GM08714 (cell line): ENCODE measurements around the gene IL11.

ENCODE experiments used
- H3K4me3 ChIP-seq: fragments of 200-500 bp; sonication (Bioruptor generic); 2 replicates; pipeline ENCODE4 v1.5.1; 2014; ENCODE audit warnings: mild to moderate bottlenecking, low read length, inconsistent platforms
- ZNF274 ChIP-seq: IDR thresholded peaks from 2 replicates; pipeline ENCODE4 v1.6.1; 2012; ENCODE audit warnings: mild to moderate bottlenecking, low read depth, low read length

The IL11 gene

GRCh38 chr19:55372316-55373081 is 2.2 kb upstream of the IL11 start:
- H3K4me3 ChIP-seq: no peak overlapping the region
- no peak for TF ChIP-seq ZNF274

- TF ChIP-seq ZNF274: no peak
- no peak overlapping the region for H3K4me3 ChIP-seq
Measured at GRCh38 chr19:55369653-55370304, 484 bp downstream of the IL11 start.

- H3K4me3 ChIP-seq: no peak overlapping the region
- no peak for TF ChIP-seq ZNF274
Measured at GRCh38 chr19:55368701-55369563, 1.3 kb downstream of the IL11 start.

- TF ChIP-seq ZNF274: no peak
- H3K4me3 ChIP-seq: no peak overlapping the region
Measured at GRCh38 chr19:55368106-55368505, 2.2 kb downstream of the IL11 start.

GRCh38 chr19:55366790-55367189 is 3.5 kb downstream of the IL11 start:
- TF ChIP-seq ZNF274: no peak
- H3K4me3 ChIP-seq: no peak overlapping the region

- no peak for TF ChIP-seq ZNF274
- H3K4me3 ChIP-seq: no peak overlapping the region
Measured at GRCh38 chr19:55365964-55366363, 4.3 kb downstream of the IL11 start.

- no peak overlapping the region for H3K4me3 ChIP-seq
- no peak for TF ChIP-seq ZNF274
Measured at GRCh38 chr19:55365245-55365644, 5.0 kb downstream of the IL11 start.

- no peak within 1 kb of the TSS for H3K4me3 ChIP-seq
- no peak for TF ChIP-seq ZNF274
Measured at GRCh38 chr19:55362990-55363716, 7.1 kb downstream of the IL11 start, which contains the start of gene GARIN5B. GARIN5B (minus strand) TSS chr19:55363260; CDS start chr19:55363066, 194 bp downstream.

- H3K4me3 ChIP-seq: no peak overlapping the region
- no peak for TF ChIP-seq ZNF274
Measured at GRCh38 chr19:55362174-55362989, 7.9 kb downstream of the IL11 start.

- H3K4me3 ChIP-seq: no peak overlapping the region
- no peak for TF ChIP-seq ZNF274
Measured at GRCh38 chr19:55360902-55361301, 9.4 kb downstream of the IL11 start.

GRCh38 chr19:55358943-55359908 is 11.0 kb downstream of the IL11 start:
- H3K4me3 ChIP-seq: no peak overlapping the region
- no peak for TF ChIP-seq ZNF274

- H3K4me3 ChIP-seq: no peak overlapping the region
- TF ChIP-seq ZNF274: no peak
Measured at GRCh38 chr19:55358493-55358892, 11.8 kb downstream of the IL11 start.
